Karpas-422 (cell line): Measurements from ENCODE around the gene ZBTB45. TPM values are rescaled to one million over a fixed set of nuclear protein-coding genes. Genes with fewer than 3 reads are reported as not detected.

ENCODE experiments used
- DNase-seq: peaks from one replicate; pipeline ENCODE4 v3.0.0-alpha.2; 2015
- H2AFZ ChIP-seq: fragments of 200-600 bp; sonication (generic); 2 replicates; pipeline ENCODE4 v1.6.1; 2014; ENCODE audit warnings: antibody characterized with exemption, low read length, mixed read lengths
- H3K27ac ChIP-seq: fragments of 200-600 bp; sonication (generic); 2 replicates; pipeline ENCODE4 v1.5.1; 2014; ENCODE audit warnings: mild to moderate bottlenecking, low read length, moderate library complexity
- H3K27me3 ChIP-seq: fragments of 200-600 bp; sonication (generic); 2 replicates; pipeline ENCODE4 v1.6.1; 2014; ENCODE audit warnings: low read length, mixed read lengths
- H3K36me3 ChIP-seq: fragments of 200-600 bp; sonication (generic); 2 replicates; pipeline ENCODE4 v1.6.1; 2014; ENCODE audit warnings: low read length, mixed read lengths; ENCODE audit not compliant: insufficient read depth
- H3K4me1 ChIP-seq: fragments of 200-600 bp; sonication (generic); 2 replicates; pipeline ENCODE4 v1.6.1; 2014; ENCODE audit warnings: mild to moderate bottlenecking, low read length, mixed read lengths
- H3K4me2 ChIP-seq: fragments of 200-600 bp; sonication (generic); 2 replicates; pipeline ENCODE4 v1.6.1; 2014; ENCODE audit warnings: low read length, low read depth, mild to moderate bottlenecking; ENCODE audit not compliant: poor library complexity, severe bottlenecking
- H3K4me3 ChIP-seq: fragments of 200-600 bp; sonication (generic); 2 replicates; pipeline ENCODE4 v1.5.1; 2014; ENCODE audit warnings: mild to moderate bottlenecking, antibody characterized with exemption, low read length, mixed read lengths
- H3K79me2 ChIP-seq: fragments of 200-600 bp; sonication (generic); 2 replicates; pipeline ENCODE4 v1.6.1; 2014; ENCODE audit warnings: mild to moderate bottlenecking, low read length, mixed read lengths
- H3K9ac ChIP-seq: fragments of 200-600 bp; sonication (generic); 2 replicates; pipeline ENCODE4 v1.6.0; 2014; ENCODE audit warnings: low read length
- H3K9me2 ChIP-seq: fragments of 200-600 bp; sonication (generic), shearing (Covaris generic); replicated peaks from 2 replicates; pipeline ENCODE4 v1.6.0; 2014; ENCODE audit warnings: mild to moderate bottlenecking, low read length, moderate library complexity; ENCODE audit not compliant: insufficient read depth
- H3K9me3 ChIP-seq: fragments of 300-700, 200-600 bp; sonication (generic); 2 replicates; pipeline ENCODE4 v1.6.1; 2014; ENCODE audit warnings: low read length, mixed read lengths
- H4K20me1 ChIP-seq: fragments of 200-600 bp; sonication (generic); 2 replicates; pipeline ENCODE4 v1.6.1; 2014; ENCODE audit warnings: mild to moderate bottlenecking, antibody characterized with exemption, low read length, low read depth; ENCODE audit not compliant: insufficient read depth
- total RNA-seq: library from RNA; depleted of rRNA; stranded (reverse); fragments of >200 nt; shearing (Covaris generic); gene quantifications from 2 replicates; pipeline ENCODE4 v1.2.3, GENCODE V29; 2014; ENCODE audit warnings: low replicate concordance; rRNA removed

The ZBTB45 gene
- total RNA-seq, result 2.0 and 4.7 TPM in 2 replicates

DNA sequence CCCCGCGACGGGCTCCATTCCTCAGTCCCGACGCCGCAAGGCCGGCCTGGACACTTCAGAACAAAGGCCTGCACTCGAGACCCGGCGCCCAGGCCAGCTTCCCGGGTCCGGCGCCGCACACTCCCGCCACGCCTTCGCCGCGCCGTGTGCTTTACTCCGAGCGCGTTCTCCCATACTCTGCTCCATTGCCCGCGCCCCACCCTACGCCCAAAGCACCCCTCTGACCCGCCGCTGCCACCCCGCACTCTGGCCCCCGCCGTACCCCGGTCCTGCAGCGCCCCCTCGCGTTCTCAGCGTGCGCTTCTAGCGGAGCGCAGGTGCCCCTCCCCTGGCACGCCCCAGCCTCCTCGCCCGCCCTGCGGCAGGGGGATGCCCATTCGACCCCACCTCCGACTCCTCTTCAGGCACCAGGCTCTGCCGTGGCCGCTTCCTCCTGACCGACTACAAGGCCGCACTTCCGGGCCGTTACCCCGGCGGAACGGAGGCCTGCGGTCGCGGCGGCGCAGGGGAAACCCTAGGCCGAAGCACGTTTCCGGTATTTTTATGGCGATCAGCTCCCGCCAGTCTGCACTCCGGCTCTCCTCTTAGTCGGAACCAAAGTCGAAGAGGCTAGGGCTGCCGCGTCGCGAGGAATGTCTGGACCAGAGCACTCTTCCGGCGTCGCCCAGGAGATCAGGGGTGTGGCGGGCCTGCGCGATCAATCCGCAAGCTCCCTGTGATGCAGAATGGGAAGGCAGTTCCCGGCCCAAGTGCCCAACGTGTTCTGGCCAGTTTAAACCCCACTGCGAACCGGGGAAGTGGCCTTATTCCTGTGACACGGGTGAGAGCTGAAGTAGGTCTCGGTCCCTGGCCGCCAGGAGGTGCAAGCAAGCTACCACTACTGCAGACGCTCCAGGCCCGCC lies at the start of gene ZBTB45:
TSS of gene ZBTB45 (minus strand) at position 456 of the 902 bp plus-strand sequence. CDS start 2,137 bp downstream, outside the sequence.
- Histone ChIP-seq H3K9me2 (no peaks in the 10 kb centered on the region), H3K9me3 (no peaks in the 10 kb centered on the region), H3K4me1 (peaks cover 27% of the 10 kb centered on the region), H2AFZ (peak within 1 kb of the TSS; percentile 50; the same call in 1 of the 2 replicates), H3K9ac (peak within 1 kb of the TSS; percentile 86), H3K4me2 (peak within 1 kb of the TSS; percentile 93), H3K27me3 (no peaks in the 10 kb centered on the region), H3K79me2 (peaks cover 17% of the 10 kb centered on the region), H3K27ac (peak within 1 kb of the TSS; percentile 79), H4K20me1 (no peaks in the 10 kb centered on the region), H3K36me3 (no peaks in the 10 kb centered on the region), H3K4me3 (peak within 1 kb of the TSS; percentile 81)
- DNase-seq, result peak; percentile 94

DNA sequence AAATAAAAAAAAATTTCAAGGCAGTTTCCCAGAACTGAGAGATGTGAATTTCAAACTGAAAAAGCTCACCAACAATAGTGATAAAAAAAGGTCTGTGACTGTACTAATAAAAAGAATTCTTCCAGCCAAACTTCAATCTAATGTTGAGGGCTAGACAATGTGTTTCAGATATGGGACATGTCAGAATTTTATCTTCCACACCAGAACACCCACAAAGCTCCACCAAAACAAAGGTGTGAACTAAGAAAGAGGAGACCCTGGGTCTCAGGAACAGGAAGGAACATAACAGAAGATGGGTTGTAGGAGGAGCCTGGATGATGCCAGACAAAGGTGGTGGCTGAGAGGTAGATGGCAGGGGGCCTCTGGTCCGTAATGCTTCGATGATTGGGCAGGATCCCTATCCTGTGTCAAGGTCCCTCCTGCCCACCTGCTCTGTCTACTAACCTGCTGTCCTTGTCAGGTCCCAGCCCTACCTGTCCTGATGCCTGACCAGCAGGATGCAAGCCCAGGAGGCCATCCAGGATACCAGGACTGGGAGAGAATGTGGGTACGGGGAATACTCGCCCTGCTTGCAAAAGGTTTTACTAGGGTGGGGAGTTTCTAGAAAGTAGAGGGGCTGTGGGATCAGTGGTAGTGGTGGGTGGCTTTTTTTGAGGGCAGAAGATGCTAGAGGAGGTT lies 49.0 kb upstream of the ZBTB45 start:
- Histone ChIP-seq H3K36me3 (no peaks in the 10 kb centered on the region), H3K9ac (no peak overlapping the region), H4K20me1 (no peaks in the 10 kb centered on the region), H3K9me2 (no peaks in the 10 kb centered on the region), H3K4me2 (no peak overlapping the region), H3K4me1 (peaks cover 19% of the 10 kb centered on the region), H3K4me3 (no peak overlapping the region), H3K27ac (no peak overlapping the region), H3K9me3 (no peaks in the 10 kb centered on the region), H3K79me2 (0 out of 2 replicates have a peak, but pooled peaks cover 2% of the 10 kb centered on the region), H2AFZ (no peak overlapping the region), H3K27me3 (no peaks in the 10 kb centered on the region)
- DNase-seq, result no peak

DNA sequence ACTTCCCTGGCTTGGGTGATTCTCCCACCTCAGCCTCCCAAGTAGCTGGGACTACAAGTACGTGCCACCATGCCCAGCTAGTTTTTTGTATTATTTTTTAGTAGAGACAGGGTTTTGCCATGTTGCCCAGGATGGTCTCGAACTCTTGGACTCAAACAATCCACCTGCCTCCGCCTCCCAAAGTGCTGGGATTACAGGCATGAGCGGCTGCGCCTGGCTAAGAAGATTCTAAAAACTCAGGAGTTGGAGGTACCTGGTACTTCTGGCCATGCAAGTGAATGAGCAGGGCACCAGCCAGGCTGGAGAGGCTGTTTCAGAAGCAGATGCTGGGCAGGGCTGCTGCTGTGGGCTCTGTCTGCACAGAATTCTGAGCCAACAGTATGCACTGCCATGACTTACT lies 47.4 kb upstream of the ZBTB45 start:
- H3K9ac ChIP-seq, result no peak overlapping the region
- peaks cover 29% of the 10 kb centered on the region for H3K4me1 ChIP-seq
- no peak overlapping the region for H2AFZ ChIP-seq
- no peaks in the 10 kb centered on the region for H3K36me3 ChIP-seq
- H3K79me2 ChIP-seq, result 0 out of 2 replicates have a peak, but pooled peaks cover under 1% of the 10 kb centered on the region
- H3K27me3 ChIP-seq, result no peaks in the 10 kb centered on the region
- no peak overlapping the region for H3K4me3 ChIP-seq
- H3K9me2 ChIP-seq, result no peaks in the 10 kb centered on the region
- no peaks in the 10 kb centered on the region for H4K20me1 ChIP-seq
- H3K9me3 ChIP-seq, result no peaks in the 10 kb centered on the region
- no peak overlapping the region for H3K4me2 ChIP-seq
- DNase-seq, result no peak
- H3K27ac ChIP-seq, result no peak overlapping the region

DNA sequence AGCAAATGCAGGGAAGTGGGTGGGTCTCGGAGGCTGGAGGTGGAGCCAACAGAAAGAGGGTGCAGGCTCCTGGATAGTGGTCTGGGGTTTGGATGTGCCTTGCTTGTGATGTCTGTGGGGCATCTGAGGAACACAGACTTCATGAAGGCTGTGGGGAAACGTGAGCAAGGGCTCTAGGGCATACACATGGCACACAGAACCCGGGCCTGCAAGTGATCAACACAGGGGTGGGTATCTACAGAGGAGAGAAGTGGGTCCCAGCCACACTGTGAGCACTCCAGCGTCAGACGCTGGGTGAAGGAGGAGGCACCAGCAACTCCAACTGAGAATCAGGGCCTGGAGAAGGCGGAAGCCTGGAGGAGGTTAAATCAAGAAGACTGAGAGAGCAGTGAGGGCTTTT lies 44.2 kb upstream of the ZBTB45 start:
- H3K9ac ChIP-seq, result peak overlapping the region; percentile 74
- no peaks in the 10 kb centered on the region for H3K9me2 ChIP-seq
- peak overlapping the region; percentile 75 for H3K4me2 ChIP-seq
- H3K27ac ChIP-seq, result peak overlapping the region; percentile 53; the same call in 1 of the 2 replicates
- no peaks in the 10 kb centered on the region for H3K27me3 ChIP-seq
- no peaks in the 10 kb centered on the region for H4K20me1 ChIP-seq
- DNase-seq, result no peak
- no peak overlapping the region for H2AFZ ChIP-seq
- H3K79me2 ChIP-seq, result 0 out of 2 replicates have a peak, but pooled peaks cover 4% of the 10 kb centered on the region
- H3K36me3 ChIP-seq, result no peaks in the 10 kb centered on the region
- H3K9me3 ChIP-seq, result no peaks in the 10 kb centered on the region
- H3K4me3 ChIP-seq, result peak overlapping the region; percentile 60; the same call in 1 of the 2 replicates
- H3K4me1 ChIP-seq, result peaks cover 46% of the 10 kb centered on the region

DNA sequence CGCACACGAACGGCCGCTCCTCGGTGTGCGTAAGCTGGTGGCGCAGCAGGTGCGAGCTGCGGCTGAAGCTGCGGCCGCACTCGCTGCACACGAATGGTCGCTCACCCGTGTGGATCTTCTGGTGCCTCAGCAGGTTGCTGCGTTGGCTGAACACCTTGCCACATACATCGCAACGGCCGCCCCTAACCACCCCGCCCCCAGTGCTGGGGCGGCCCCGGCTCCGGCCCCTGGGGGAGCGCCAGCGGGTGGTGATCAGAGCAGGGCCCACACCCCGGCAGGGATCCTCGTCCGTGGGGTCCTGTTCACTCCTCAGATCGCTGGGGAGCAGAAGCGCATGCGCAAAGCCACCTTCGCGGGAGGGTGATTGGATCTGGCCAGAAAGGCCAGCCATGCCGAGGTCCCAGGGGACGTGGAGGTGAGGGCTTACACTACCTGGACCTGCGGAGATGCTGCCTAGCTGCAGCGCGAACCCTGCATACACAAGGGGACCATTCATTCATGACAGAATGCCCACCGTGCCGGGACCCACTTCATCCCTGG lies 43.5 kb upstream of the ZBTB45 start:
- Histone ChIP-seq H2AFZ (no peak overlapping the region; the same call in 1 of the 2 replicates), H3K4me2 (peak overlapping the region; percentile 75), H3K36me3 (no peaks in the 10 kb centered on the region), H3K9me2 (no peaks in the 10 kb centered on the region), H3K9ac (peak overlapping the region; percentile 74), H4K20me1 (no peaks in the 10 kb centered on the region), H3K79me2 (peaks cover 4% of the 10 kb centered on the region), H3K27me3 (no peaks in the 10 kb centered on the region), H3K27ac (peak overlapping the region; percentile 53), H3K4me1 (peaks cover 46% of the 10 kb centered on the region), H3K9me3 (no peaks in the 10 kb centered on the region), H3K4me3 (peak overlapping the region; percentile 60; the same call in 1 of the 2 replicates)
- peak; percentile 76 for DNase-seq

DNA sequence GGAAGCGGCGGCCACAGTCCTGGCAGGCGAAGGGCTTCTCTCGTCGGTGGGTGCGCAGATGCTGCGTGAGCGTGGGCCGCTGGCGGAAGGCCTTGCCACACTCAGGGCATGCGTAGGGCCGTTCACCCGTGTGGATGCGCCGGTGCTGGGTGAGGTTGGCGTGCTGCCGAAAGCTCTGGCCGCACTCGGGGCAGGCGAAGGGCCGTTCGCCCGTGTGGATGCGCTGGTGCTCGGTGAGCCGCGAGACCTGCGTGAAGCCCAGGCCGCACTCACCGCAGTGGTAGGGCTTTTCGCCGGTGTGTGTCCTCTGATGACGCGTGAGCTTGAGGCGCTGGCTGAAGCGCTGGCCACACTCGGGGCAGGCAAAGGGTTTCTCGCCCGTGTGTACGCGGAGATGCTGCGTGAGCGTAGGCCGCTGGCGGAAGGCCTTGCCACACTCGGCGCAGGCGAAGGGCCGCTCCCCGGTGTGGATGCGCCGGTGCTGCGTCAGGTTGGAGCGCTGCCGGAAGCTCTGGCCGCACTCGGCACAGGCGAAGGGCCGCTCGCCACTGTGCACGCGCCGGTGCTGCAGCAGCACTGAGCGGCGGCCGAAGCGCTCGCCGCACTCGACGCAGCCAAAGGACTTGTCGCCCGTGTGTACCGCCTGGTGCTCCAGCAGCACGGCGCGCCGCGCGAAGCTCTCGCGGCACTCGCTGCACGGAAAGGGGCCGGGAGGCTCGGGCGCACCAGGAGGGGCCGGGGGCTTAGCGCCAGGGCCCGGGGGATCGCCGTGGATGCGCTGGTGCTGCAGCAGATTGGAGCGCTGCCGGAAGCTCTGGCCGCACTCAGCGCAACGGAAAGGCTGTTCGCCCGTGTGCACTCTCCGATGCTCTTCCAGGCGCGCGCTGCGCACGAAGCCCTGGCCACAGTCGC lies 42.8 kb upstream of the ZBTB45 start:
- H3K27me3 ChIP-seq, result no peaks in the 10 kb centered on the region
- peak overlapping the region; percentile 74 for H3K9ac ChIP-seq
- peak overlapping the region; percentile 75 for H3K4me2 ChIP-seq
- H3K9me2 ChIP-seq, result no peaks in the 10 kb centered on the region
- no peaks in the 10 kb centered on the region for H3K36me3 ChIP-seq
- peaks cover 46% of the 10 kb centered on the region for H3K4me1 ChIP-seq
- no peak overlapping the region; the same call in 1 of the 2 replicates for H2AFZ ChIP-seq
- no peaks in the 10 kb centered on the region for H4K20me1 ChIP-seq
- H3K79me2 ChIP-seq, result peaks cover 11% of the 10 kb centered on the region
- H3K27ac ChIP-seq, result peak overlapping the region; percentile 53
- no peaks in the 10 kb centered on the region for H3K9me3 ChIP-seq
- peak overlapping the region; percentile 60; the same call in 1 of the 2 replicates for H3K4me3 ChIP-seq
- peak; percentile 75 for DNase-seq

DNA sequence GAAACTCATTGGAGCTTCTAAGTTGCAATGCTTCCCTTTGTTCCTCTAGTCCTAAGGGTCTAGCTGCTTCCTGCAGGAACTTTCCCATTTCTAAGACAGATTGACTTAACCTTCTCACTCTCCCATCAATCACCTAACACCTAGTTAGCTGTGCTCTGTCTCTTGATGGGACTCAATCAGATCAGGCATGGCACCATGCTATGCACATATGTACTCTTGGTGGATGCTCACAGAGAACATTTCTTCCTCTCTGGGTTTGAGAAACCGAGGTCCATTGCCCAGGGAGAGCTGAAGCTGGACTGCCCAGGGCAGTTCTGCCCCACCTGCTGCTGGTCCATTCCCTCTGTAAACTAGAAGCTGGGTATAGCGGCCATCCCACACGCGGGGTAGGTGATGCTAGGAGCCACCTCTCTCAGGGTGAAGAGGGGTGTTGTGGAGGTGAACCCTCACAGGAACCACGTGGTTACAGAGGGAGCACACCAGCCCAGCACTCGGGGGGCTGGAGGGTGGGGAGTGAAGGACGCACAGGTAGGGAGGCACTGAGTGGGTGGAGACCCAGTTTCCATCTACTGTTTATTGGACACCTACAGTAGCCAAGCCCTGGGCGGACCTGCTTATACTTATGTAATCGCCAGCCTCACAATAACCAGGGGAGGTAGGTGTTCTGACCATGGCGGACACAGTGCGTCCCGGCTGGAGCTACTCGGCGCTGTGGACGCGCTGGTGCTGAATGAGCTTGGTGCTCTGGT lies 41.9 kb upstream of the ZBTB45 start:
- DNase-seq, result no peak
- Histone ChIP-seq H3K4me3 (peak overlapping the region; percentile 60; the same call in 1 of the 2 replicates), H2AFZ (no peak overlapping the region), H3K27ac (no peak overlapping the region), H4K20me1 (no peaks in the 10 kb centered on the region), H3K9me3 (no peaks in the 10 kb centered on the region), H3K79me2 (peaks cover 20% of the 10 kb centered on the region), H3K4me2 (peak overlapping the region; percentile 75), H3K9me2 (no peaks in the 10 kb centered on the region), H3K4me1 (peaks cover 51% of the 10 kb centered on the region), H3K36me3 (no peaks in the 10 kb centered on the region), H3K9ac (peak overlapping the region; percentile 74), H3K27me3 (no peaks in the 10 kb centered on the region)
